Measurements from ENCODE around the gene HOXB3. TPM values are rescaled to one million over a fixed set of nuclear protein-coding genes. Genes with fewer than 3 reads are reported as not detected.

Gene HOXB3
- polyA plus RNA-seq, 1 experiment = 33.0 TPM

DNA sequence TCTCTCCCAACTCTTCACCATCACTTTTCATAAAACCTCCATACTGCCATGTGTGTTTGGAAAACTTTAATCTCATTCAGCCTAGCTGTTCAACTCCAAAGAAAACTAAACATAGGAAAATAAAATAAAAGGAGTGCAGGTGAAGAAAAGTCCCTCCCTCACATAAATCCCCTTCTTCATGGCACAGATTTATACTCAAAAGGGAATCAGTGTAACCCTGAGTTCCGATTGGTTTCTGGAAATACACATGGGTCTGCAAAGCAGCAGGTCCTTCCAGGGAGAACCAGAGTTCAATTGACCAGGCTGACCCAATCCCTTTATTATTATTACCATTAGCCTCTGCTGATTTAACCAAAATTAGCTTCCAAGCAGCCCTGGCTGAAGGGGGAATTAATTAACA lies 36.2 kb downstream of the HOXB3 start:
- Histone ChIP-seq H3K27ac (ENCODE audit: low read depth, low read length) (peak overlapping the region; percentile 90), H3K9me3 (ENCODE audit: control insufficient read depth, insufficient read depth, low read length) (no peaks in the 10 kb centered on the region; the same call in 1 of the 2 replicates), H3K4me3 (ENCODE audit: low read depth, low read length) (peak overlapping the region; percentile 63), H3K27me3 (ENCODE audit: control insufficient read depth, insufficient read depth, low read length) (no peaks in the 10 kb centered on the region)
- TF ChIP-seq, protein P1, sequence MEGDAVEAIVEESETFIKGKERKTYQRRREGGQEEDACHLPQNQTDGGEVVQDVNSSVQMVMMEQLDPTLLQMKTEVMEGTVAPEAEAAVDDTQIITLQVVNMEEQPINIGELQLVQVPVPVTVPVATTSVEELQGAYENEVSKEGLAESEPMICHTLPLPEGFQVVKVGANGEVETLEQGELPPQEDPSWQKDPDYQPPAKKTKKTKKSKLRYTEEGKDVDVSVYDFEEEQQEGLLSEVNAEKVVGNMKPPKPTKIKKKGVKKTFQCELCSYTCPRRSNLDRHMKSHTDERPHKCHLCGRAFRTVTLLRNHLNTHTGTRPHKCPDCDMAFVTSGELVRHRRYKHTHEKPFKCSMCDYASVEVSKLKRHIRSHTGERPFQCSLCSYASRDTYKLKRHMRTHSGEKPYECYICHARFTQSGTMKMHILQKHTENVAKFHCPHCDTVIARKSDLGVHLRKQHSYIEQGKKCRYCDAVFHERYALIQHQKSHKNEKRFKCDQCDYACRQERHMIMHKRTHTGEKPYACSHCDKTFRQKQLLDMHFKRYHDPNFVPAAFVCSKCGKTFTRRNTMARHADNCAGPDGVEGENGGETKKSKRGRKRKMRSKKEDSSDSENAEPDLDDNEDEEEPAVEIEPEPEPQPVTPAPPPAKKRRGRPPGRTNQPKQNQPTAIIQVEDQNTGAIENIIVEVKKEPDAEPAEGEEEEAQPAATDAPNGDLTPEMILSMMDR (IDR thresholded peaks at IDR 0.05; ENCODE audit: low read depth, low read length) = no peak
- DNase-seq (ENCODE audit: low read depth, low spot score) = no peak
- CTCF ChIA-PET = no interaction called here
- POLR2A ChIA-PET = interaction anchor here (4.9 kb wide), 1 partner anchor 16 kb away, joined by 40 read pairs; no protein-coding TSS in a partner anchor

- POLR2A ChIA-PET = no interaction called here
- Histone ChIP-seq H3K9me3 (ENCODE audit: control insufficient read depth, insufficient read depth, low read length) (no peaks in the 10 kb centered on the region; the same call in 1 of the 2 replicates), H3K27me3 (ENCODE audit: control insufficient read depth, insufficient read depth, low read length) (no peaks in the 10 kb centered on the region), H3K27ac (ENCODE audit: low read depth, low read length) (peak overlapping the region; percentile 89), H3K4me3 (ENCODE audit: low read depth, low read length) (peak overlapping the region; percentile 63)
- TF ChIP-seq, protein P1 (IDR thresholded peaks at IDR 0.05; ENCODE audit: low read depth, low read length) = no peak
- CTCF ChIA-PET = no interaction called here
- no peak for DNase-seq (ENCODE audit: low read depth, low spot score)
Measured at GRCh38 chr17:48553190-48553547, 36.9 kb downstream of the HOXB3 start.

DNA sequence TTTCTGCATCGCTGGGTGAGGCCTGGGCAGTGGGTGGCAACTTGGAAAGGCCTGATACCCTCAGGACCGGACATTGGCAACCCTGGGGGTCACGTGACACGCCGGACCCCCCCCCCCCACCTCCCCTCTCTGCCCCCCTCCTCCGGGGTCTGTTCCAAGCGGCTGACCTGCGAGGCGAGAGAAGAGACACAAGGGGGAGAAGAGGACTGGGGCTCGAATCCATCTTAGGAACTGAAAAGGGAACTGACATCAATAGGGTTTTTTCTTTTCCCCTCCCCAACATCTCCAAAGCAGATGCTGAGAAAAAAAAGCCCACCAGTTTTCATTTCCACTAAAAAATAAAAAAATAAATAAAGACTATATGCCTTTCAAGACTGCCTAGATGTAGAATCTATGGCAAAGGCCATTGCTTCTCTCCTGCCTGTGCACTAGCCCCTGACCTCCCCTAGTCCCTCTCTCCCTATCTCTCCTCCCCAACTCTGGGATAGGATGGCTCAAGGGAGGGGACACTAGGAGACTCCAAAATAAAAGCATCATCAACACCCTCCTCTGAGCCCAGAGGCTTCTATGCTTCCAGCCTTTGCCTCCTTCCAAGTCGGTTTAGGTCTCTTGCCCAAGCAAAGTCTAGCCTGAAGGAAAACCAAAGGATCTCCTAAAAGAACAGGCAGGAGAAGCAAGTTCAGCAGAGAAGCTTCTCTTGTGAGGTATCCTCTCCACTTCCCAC lies 37.4 kb downstream of the HOXB3 start:
- no peak for DNase-seq (ENCODE audit: low read depth, low spot score)
- TF ChIP-seq, protein P1 (IDR thresholded peaks at IDR 0.05; ENCODE audit: low read depth, low read length) = peak; percentile 27
- no peaks in the 10 kb centered on the region for H3K27me3 ChIP-seq (ENCODE audit: control insufficient read depth, insufficient read depth, low read length)
- ChIA-PET POLR2A (interaction anchor here (0.7 to 0.8 kb wide), 2 partner anchors 9 to 82 kb away, joined by 3 read pairs; no protein-coding TSS in a partner anchor), CTCF (interaction anchor here (0.8 to 0.9 kb wide), 2 partner anchors 30 to 217 kb away, joined by 3 to 4 read pairs; no protein-coding TSS in a partner anchor)
- peak overlapping the region; percentile 89 for H3K27ac ChIP-seq (ENCODE audit: low read depth, low read length)
- H3K4me3 ChIP-seq (ENCODE audit: low read depth, low read length) = peak overlapping the region; percentile 63
- no peaks in the 10 kb centered on the region; the same call in 1 of the 2 replicates for H3K9me3 ChIP-seq (ENCODE audit: control insufficient read depth, insufficient read depth, low read length)

GRCh38 chr17:48551596-48552465 lies 38.2 kb downstream of the HOXB3 start:
- TF ChIP-seq, protein P1 (IDR thresholded peaks at IDR 0.05; ENCODE audit: low read depth, low read length) = no peak
- ChIA-PET POLR2A (interaction anchor here (0.6 to 3.8 kb wide), 5 partner anchors 10 to 167 kb away, joined by 3 to 12 read pairs (median 3); no protein-coding TSS in a partner anchor), CTCF (interaction anchor here (0.8 to 1.5 kb wide), 4 partner anchors 16 to 216 kb away, joined by 3 to 4 read pairs (median 3); no protein-coding TSS in a partner anchor)
- Histone ChIP-seq H3K4me3 (ENCODE audit: low read depth, low read length) (peak overlapping the region; percentile 48), H3K9me3 (ENCODE audit: control insufficient read depth, insufficient read depth, low read length) (no peaks in the 10 kb centered on the region; the same call in 1 of the 2 replicates), H3K27ac (ENCODE audit: low read depth, low read length) (peak overlapping the region; percentile 89), H3K27me3 (ENCODE audit: control insufficient read depth, insufficient read depth, low read length) (no peaks in the 10 kb centered on the region)
- no peak for DNase-seq (ENCODE audit: low read depth, low spot score)

Data from AG04450 (cell line).